Measurements from ENCODE around the gene RDH16.

- TF ChIP-seq CTCF (IDR thresholded peaks at IDR 0.05), result no peak
- no peak for TF ChIP-seq POLR2AphosphoS5 (IDR thresholded peaks at IDR 0.05; ENCODE audit: low read depth, low read length)
Measured at GRCh38 chr12:56947633-56948456, 9.6 kb downstream of the RDH16 start.

All from Panc1 (cell line).